Thymus (tissue), 11 donors: ENCODE data around the gene COL4A1. TPM values are rescaled to one million over a fixed set of nuclear protein-coding genes. Genes with fewer than 3 reads are reported as not detected.

ENCODE experiments used
- DNase-seq, 9 donors: peaks; one replicate each; pipeline ENCODE4 v3.0.0-alpha.2; 2013; ENCODE audit warnings: low spot score in 9 of 9, low read depth in 6 of 9, missing footprints in 1 of 9
- H3K27ac ChIP-seq, 2 donors: one replicate each; pipeline ENCODE4 v1.5.1; 2013; ENCODE audit warnings: control low read depth in 1 of 2, low read depth in 1 of 2, low read length in 1 of 2, mild to moderate bottlenecking in 1 of 2, moderate library complexity in 1 of 2
- H3K27me3 ChIP-seq, 2 donors: one replicate each; pipeline ENCODE4 v1.5.1; 2013; ENCODE audit warnings: low read length in 1 of 2; ENCODE audit not compliant: control insufficient read depth in 2 of 2, insufficient read depth in 1 of 2
- H3K36me3 ChIP-seq, 2 donors: one replicate each; pipeline ENCODE4 v1.5.1; 2013; ENCODE audit warnings: low read length in 1 of 2, mild to moderate bottlenecking in 1 of 2, moderate library complexity in 1 of 2; ENCODE audit not compliant: control insufficient read depth in 2 of 2, insufficient read depth in 2 of 2
- H3K4me1 ChIP-seq, 2 donors: one replicate each; pipeline ENCODE4 v1.5.1; 2013; ENCODE audit warnings: low read length in 2 of 2; ENCODE audit not compliant: control insufficient read depth in 2 of 2, insufficient read depth in 2 of 2
- H3K4me3 ChIP-seq, 2 donors: one replicate each; pipeline ENCODE4 v1.5.1; 2013; ENCODE audit warnings: low read length in 2 of 2, control low read depth in 1 of 2, mild to moderate bottlenecking in 1 of 2
- H3K9me3 ChIP-seq, 2 donors: one replicate each; pipeline ENCODE4 v1.5.1; 2013; ENCODE audit warnings: low read length in 1 of 2, mild to moderate bottlenecking in 1 of 2; ENCODE audit not compliant: control insufficient read depth in 2 of 2, insufficient read depth in 1 of 2
- WGBS: extraction: QIAGEN DNeasy Blood & Tissue Kit; methylation state at CpG from one replicate; pipeline ENCODE4 v1.1.7; 2013; 5-methylcytosine and 5-hydroxymethylcytosine counted together
- polyA plus RNA-seq: library from polyadenylated mRNA; stranded (reverse); fragments of 200-250 nt; gene quantifications from one replicate; pipeline ENCODE4 v1.2.3, GENCODE V29; 2013
- total RNA-seq: library from RNA; stranded (reverse); fragments of 120-200 nt; gene quantifications from one replicate; pipeline ENCODE4 v1.2.4, GENCODE V29; 2013
- donor health status: healthy.

The COL4A1 gene
- total and polyA plus RNA-seq, 2 donors = 63.0 to 95.2 TPM

GRCh38 chr13:110245416-110245899 is 61.5 kb downstream of the COL4A1 start:
- WGBS = 85% methylated on average over 7 of the region's 7 CpGs
- no peaks in the 10 kb centered on the region for H3K9me3 ChIP-seq
- peaks cover 0 to 3% of the 10 kb centered on the region in 2 donors for H3K27me3 ChIP-seq
- H3K27ac ChIP-seq = no peak overlapping the region
- DNase-seq = no peak
- no peak overlapping the region for H3K4me3 ChIP-seq
- no peaks in the 10 kb centered on the region for H3K36me3 ChIP-seq
- no peaks in the 10 kb centered on the region for H3K4me1 ChIP-seq

DNA sequence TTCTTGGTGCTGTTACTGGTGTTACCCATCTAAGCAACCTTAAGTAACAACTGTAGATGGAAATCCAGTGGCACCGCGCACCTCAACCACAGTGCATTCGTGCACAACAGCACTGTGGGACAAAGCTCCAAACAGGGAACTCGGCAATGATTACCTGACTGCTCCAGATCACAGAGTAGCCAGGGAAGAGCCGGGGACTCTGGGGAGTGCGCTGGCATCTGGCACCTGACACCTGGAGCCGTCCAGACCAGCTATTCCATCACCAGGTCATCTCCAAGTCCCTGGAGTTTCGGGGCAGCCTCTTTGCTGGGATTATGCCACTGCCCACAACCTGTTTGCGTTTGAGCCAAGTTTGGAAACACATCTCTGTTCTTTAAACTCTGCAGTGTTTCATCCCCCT is 62.0 kb downstream of the COL4A1 start:
- DNase-seq = no peak
- Histone ChIP-seq H3K9me3 (no peaks in the 10 kb centered on the region), H3K27ac (no peak overlapping the region), H3K4me1 (no peaks in the 10 kb centered on the region), H3K4me3 (no peak overlapping the region), H3K27me3 (peaks cover 0 to 8% of the 10 kb centered on the region in 2 donors), H3K36me3 (no peaks in the 10 kb centered on the region)
- WGBS = 90% methylated on average over 9 of the region's 9 CpGs

DNA sequence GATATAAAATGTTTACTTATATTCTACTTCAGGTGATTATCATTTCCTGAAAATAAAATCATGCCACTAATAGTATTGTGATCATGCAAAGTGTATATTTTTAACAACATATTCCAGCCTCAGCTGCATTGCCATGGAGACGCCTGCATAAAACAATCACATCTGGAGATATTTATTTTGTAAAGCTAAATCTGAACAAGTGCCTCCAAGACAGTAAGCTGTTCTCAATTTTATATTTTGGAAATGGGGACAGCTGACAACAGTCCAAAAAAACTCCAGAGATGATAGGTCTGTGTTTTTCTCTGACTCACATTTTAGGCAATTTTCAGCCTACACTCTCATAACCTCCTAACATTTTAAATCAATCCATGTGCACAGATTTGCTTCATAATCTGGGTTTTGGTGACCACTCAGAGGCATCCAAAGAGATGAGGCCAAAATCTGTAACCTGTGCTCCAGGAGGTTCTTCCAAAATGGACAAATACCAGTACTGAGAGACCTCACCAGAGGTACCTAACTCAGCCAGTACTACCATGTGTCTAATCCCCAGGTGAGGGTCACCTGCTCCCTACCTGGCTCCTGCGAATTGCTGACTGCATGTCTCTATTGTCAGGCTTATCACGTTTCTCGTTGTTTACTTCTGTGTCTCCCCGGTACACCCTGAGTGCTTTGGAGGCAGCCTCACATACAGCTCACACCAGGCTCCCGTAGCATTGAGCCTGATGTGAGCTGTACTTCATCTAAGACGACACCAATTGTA is 62.7 kb downstream of the COL4A1 start:
- H3K27me3 ChIP-seq = peaks cover 0 to 8% of the 10 kb centered on the region in 2 donors
- no peak for DNase-seq
- no peak overlapping the region for H3K27ac ChIP-seq
- no peaks in the 10 kb centered on the region for H3K4me1 ChIP-seq
- H3K9me3 ChIP-seq = no peaks in the 10 kb centered on the region
- whole genome bisulfite sequencing = 87% methylated on average over 7 of the region's 7 CpGs
- no peaks in the 10 kb centered on the region for H3K36me3 ChIP-seq
- no peak overlapping the region for H3K4me3 ChIP-seq

- WGBS = 87% methylated on average over 4 of the region's 4 CpGs
- H3K27me3 ChIP-seq = peaks cover 0 to 8% of the 10 kb centered on the region in 2 donors
- no peak overlapping the region for H3K4me3 ChIP-seq
- no peak for DNase-seq
- H3K4me1 ChIP-seq = no peaks in the 10 kb centered on the region
- no peaks in the 10 kb centered on the region for H3K36me3 ChIP-seq
- no peak overlapping the region for H3K27ac ChIP-seq
- no peaks in the 10 kb centered on the region for H3K9me3 ChIP-seq
Observed at GRCh38 chr13:110242615-110243014, 64.3 kb downstream of the COL4A1 start.

DNA sequence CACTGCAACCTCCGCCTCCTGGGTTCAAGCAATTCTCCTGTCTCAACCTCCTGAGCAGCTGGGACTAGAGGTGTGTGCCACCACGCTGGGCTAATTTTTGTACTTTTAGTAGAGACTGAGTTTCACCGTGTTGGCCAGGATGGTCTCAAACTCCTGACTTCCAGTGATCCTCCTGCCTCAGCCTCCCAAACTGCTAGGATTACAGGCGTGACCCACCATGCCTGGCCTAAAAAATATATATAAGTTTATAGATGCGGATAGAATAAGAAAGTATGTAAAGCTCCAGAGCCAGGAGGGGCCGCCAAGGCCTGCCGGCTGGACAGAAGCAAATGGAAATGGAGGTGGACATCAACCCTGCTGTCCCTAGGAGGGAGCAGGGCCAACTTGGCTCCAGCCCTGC is 66.0 kb downstream of the COL4A1 start:
- no peak for DNase-seq
- Histone ChIP-seq H3K4me1 (no peaks in the 10 kb centered on the region), H3K27me3 (peaks cover 0 to 12% of the 10 kb centered on the region in 2 donors), H3K36me3 (no peaks in the 10 kb centered on the region), H3K4me3 (no peak overlapping the region), H3K27ac (no peak overlapping the region), H3K9me3 (no peaks in the 10 kb centered on the region)
- WGBS = 98% methylated on average over 7 of the region's 7 CpGs

- no peaks in the 10 kb centered on the region for H3K4me1 ChIP-seq
- no peak for DNase-seq
- no peaks in the 10 kb centered on the region for H3K36me3 ChIP-seq
- 78% methylated on average over 10 of the region's 10 CpGs for WGBS
- no peaks in the 10 kb centered on the region for H3K9me3 ChIP-seq
- no peak overlapping the region for H3K4me3 ChIP-seq
- H3K27ac ChIP-seq = no peak overlapping the region
- H3K27me3 ChIP-seq = peaks cover 0 to 12% of the 10 kb centered on the region in 2 donors
Observed at GRCh38 chr13:110240352-110240751, 66.6 kb downstream of the COL4A1 start.

- no peaks in the 10 kb centered on the region for H3K9me3 ChIP-seq
- 44% methylated on average over 5 of the region's 5 CpGs for WGBS
- no peak overlapping the region for H3K4me3 ChIP-seq
- no peak overlapping the region for H3K27ac ChIP-seq
- peaks cover 0 to 12% of the 10 kb centered on the region in 2 donors for H3K27me3 ChIP-seq
- no peaks in the 10 kb centered on the region for H3K4me1 ChIP-seq
- no peaks in the 10 kb centered on the region for H3K36me3 ChIP-seq
- DNase-seq = no peak
Observed at GRCh38 chr13:110239280-110240125, 67.5 kb downstream of the COL4A1 start.

DNA sequence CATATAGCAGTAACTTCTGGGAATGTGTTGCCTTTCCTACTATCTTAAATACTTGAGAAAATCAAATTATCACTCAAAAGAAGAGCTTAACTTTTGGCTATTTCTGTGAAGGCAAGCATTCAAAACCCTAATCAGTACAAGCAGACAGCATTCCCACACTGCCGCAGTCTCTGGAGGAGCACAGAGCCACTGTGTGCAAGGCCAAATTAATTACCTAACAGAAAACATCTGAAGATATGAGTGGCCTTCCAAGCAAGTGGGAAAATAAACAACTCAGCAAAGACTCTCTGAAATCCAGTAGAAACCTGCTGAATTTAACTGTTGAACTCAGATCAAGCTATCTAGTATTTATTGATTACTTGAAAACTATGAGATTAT is 68.2 kb downstream of the COL4A1 start:
- H3K27ac ChIP-seq = no peak overlapping the region
- H3K4me3 ChIP-seq = no peak overlapping the region
- no peak for DNase-seq
- WGBS = 65% methylated on average over 1 of the region's 1 CpG
- no peaks in the 10 kb centered on the region for H3K4me1 ChIP-seq
- peaks cover 0 to 12% of the 10 kb centered on the region in 2 donors for H3K27me3 ChIP-seq
- no peaks in the 10 kb centered on the region for H3K9me3 ChIP-seq
- H3K36me3 ChIP-seq = no peaks in the 10 kb centered on the region
